Activated T-cell treated with anti-CD3 and anti-CD28 coated beads, Interleukin-2, amount 50 U/mL, for 72 hours (primary cell): ENCODE results near the gene ATOH8. TPM values are rescaled to one million over a fixed set of nuclear protein-coding genes. Genes with fewer than 3 reads are reported as not detected.

Experiments used
- ATAC-seq, 2 donors: fragments of 150-1000 bp; cut with Tn5 transposase; replicated peaks in 1 of 2; 2 replicates each; pipeline ENCODE4 v1.10.0; 2021; ENCODE audit warnings: moderate library complexity in 2 of 2, mild to moderate bottlenecking in 1 of 2
- DNase-seq, 2 donors: peaks; one replicate each; pipeline ENCODE4 v3.0.0; 2021 to 2022; ENCODE audit warnings: mixed read lengths in 1 of 2
- H3K27ac Mint-ChIP-seq: one replicate; pipeline ENCODE4 v1.8.0; 2022; ENCODE audit warnings: mild to moderate bottlenecking, moderate library complexity, mixed read lengths
- H3K27me3 Mint-ChIP-seq: one replicate; pipeline ENCODE4 v1.8.0; 2022; ENCODE audit warnings: low read depth, mixed read lengths
- H3K36me3 Mint-ChIP-seq, 2 donors: one replicate each; pipeline ENCODE4 v1.8.0; 2022; ENCODE audit warnings: mixed read lengths in 2 of 2, mild to moderate bottlenecking in 1 of 2; ENCODE audit not compliant: insufficient read depth in 2 of 2
- H3K4me1 Mint-ChIP-seq: one replicate; pipeline ENCODE4 v1.8.0; 2022; ENCODE audit warnings: low read depth, mixed read lengths
- H3K4me3 Mint-ChIP-seq, 2 donors: one replicate each; pipeline ENCODE4 v1.8.0; 2022; ENCODE audit warnings: mild to moderate bottlenecking in 2 of 2, mixed read lengths in 2 of 2, moderate library complexity in 2 of 2
- H3K9me3 Mint-ChIP-seq, 2 donors: one replicate each; pipeline ENCODE4 v1.8.0; 2022; ENCODE audit warnings: mixed read lengths in 2 of 2
- total RNA-seq, 2 donors: library from RNA; stranded (reverse); gene quantifications; one replicate each; pipeline ENCODE4 v1.2.3, GENCODE V29; 2022

The ATOH8 gene
- total RNA-seq, 2 donors from 2014 or later, result not detected

GRCh38 chr2:85778646-85779379 lies 25.0 kb downstream of the ATOH8 start:
- H3K27ac Mint-ChIP-seq, result no peak overlapping the region
- no peaks in the 10 kb centered on the region for H3K36me3 Mint-ChIP-seq

GRCh38 chr2:85779641-85780315 lies 26.0 kb downstream of the ATOH8 start:
- DNase-seq, result no peak
- Mint-ChIP-seq H3K27me3 (peaks cover 1% of the 10 kb centered on the region), H3K27ac (no peak overlapping the region), H3K4me1 (no peaks in the 10 kb centered on the region), H3K36me3 (no peaks in the 10 kb centered on the region), H3K9me3 (no peaks in the 10 kb centered on the region), H3K4me3 (no peak overlapping the region)
- ATAC-seq, result no peak

More at GRCh38 chr2:85778646-85779379, 25.0 kb downstream of the ATOH8 start:
- no peaks in the 10 kb centered on the region for H3K27me3 Mint-ChIP-seq
- no peak overlapping the region for H3K4me3 Mint-ChIP-seq
- H3K9me3 Mint-ChIP-seq, result no peaks in the 10 kb centered on the region
- ATAC-seq (no peak), DNase-seq (no peak)
- H3K4me1 Mint-ChIP-seq, result no peaks in the 10 kb centered on the region

GRCh38 chr2:85780316-85781012 lies 26.7 kb downstream of the ATOH8 start:
- peaks cover 6% of the 10 kb centered on the region for H3K4me1 Mint-ChIP-seq
- H3K27me3 Mint-ChIP-seq, result peaks cover 8% of the 10 kb centered on the region
- DNase-seq (no peak), ATAC-seq (no peak)
- H3K9me3 Mint-ChIP-seq, result no peaks in the 10 kb centered on the region
- H3K27ac Mint-ChIP-seq, result no peak overlapping the region
- no peaks in the 10 kb centered on the region for H3K36me3 Mint-ChIP-seq
- H3K4me3 Mint-ChIP-seq, result no peak overlapping the region

- Mint-ChIP-seq H3K9me3 (no peaks in the 10 kb centered on the region), H3K4me3 (no peak overlapping the region), H3K27me3 (peaks cover 13% of the 10 kb centered on the region), H3K27ac (no peak overlapping the region), H3K4me1 (peaks cover 7% of the 10 kb centered on the region), H3K36me3 (no peaks in the 10 kb centered on the region)
- no peak for DNase-seq
- no peak for ATAC-seq
Measured at GRCh38 chr2:85781013-85781332, 27.2 kb downstream of the ATOH8 start.

GRCh38 chr2:85783796-85784195 lies 30.0 kb downstream of the ATOH8 start:
- DNase-seq (no peak), ATAC-seq (no peak)
- Mint-ChIP-seq H3K27me3 (peaks cover 13% of the 10 kb centered on the region), H3K36me3 (no peaks in the 10 kb centered on the region), H3K27ac (no peak overlapping the region), H3K4me3 (no peak overlapping the region), H3K4me1 (peaks cover 7% of the 10 kb centered on the region), H3K9me3 (no peaks in the 10 kb centered on the region)

GRCh38 chr2:85784474-85784986 lies 30.7 kb downstream of the ATOH8 start:
- H3K27me3 Mint-ChIP-seq, result peaks cover 13% of the 10 kb centered on the region
- H3K4me3 Mint-ChIP-seq, result no peak overlapping the region
- H3K27ac Mint-ChIP-seq, result no peak overlapping the region
- no peaks in the 10 kb centered on the region for H3K36me3 Mint-ChIP-seq
- H3K4me1 Mint-ChIP-seq, result peaks cover 7% of the 10 kb centered on the region
- ATAC-seq, result no peak
- no peaks in the 10 kb centered on the region for H3K9me3 Mint-ChIP-seq
- no peak for DNase-seq

- H3K4me3 Mint-ChIP-seq, result no peak overlapping the region
- DNase-seq, result peak in 1 of 2 donors; percentile 6
- H3K27me3 Mint-ChIP-seq, result peaks cover 13% of the 10 kb centered on the region
- H3K36me3 Mint-ChIP-seq, result no peaks in the 10 kb centered on the region
- peak; percentile 47 to 52 for ATAC-seq
- no peak overlapping the region for H3K27ac Mint-ChIP-seq
- H3K4me1 Mint-ChIP-seq, result peaks cover 7% of the 10 kb centered on the region
- H3K9me3 Mint-ChIP-seq, result no peaks in the 10 kb centered on the region
Measured at GRCh38 chr2:85785027-85785822, 31.4 kb downstream of the ATOH8 start.

GRCh38 chr2:85785871-85786270 lies 32.1 kb downstream of the ATOH8 start:
- H3K4me1 Mint-ChIP-seq, result peaks cover 7% of the 10 kb centered on the region
- ATAC-seq (no peak), DNase-seq (no peak)
- no peaks in the 10 kb centered on the region for H3K36me3 Mint-ChIP-seq
- H3K9me3 Mint-ChIP-seq, result no peaks in the 10 kb centered on the region
- H3K27me3 Mint-ChIP-seq, result peaks cover 13% of the 10 kb centered on the region
- no peak overlapping the region for H3K27ac Mint-ChIP-seq
- H3K4me3 Mint-ChIP-seq, result no peak overlapping the region

GRCh38 chr2:85786444-85786843 lies 32.7 kb downstream of the ATOH8 start:
- H3K27me3 Mint-ChIP-seq, result peaks cover 13% of the 10 kb centered on the region
- DNase-seq, result no peak
- no peak overlapping the region for H3K27ac Mint-ChIP-seq
- no peaks in the 10 kb centered on the region for H3K36me3 Mint-ChIP-seq
- H3K4me3 Mint-ChIP-seq, result no peak overlapping the region
- H3K9me3 Mint-ChIP-seq, result no peaks in the 10 kb centered on the region
- ATAC-seq, result no peak
- H3K4me1 Mint-ChIP-seq, result peaks cover 7% of the 10 kb centered on the region

GRCh38 chr2:85786865-85787264 lies 33.1 kb downstream of the ATOH8 start:
- H3K27me3 Mint-ChIP-seq, result peaks cover 13% of the 10 kb centered on the region
- no peak overlapping the region for H3K27ac Mint-ChIP-seq
- peaks cover 7% of the 10 kb centered on the region for H3K4me1 Mint-ChIP-seq
- no peak overlapping the region for H3K4me3 Mint-ChIP-seq
- H3K36me3 Mint-ChIP-seq, result no peaks in the 10 kb centered on the region
- DNase-seq (no peak), ATAC-seq (no peak)
- no peaks in the 10 kb centered on the region for H3K9me3 Mint-ChIP-seq

GRCh38 chr2:85787282-85787980 lies 33.6 kb downstream of the ATOH8 start:
- ATAC-seq (no peak), DNase-seq (no peak)
- Mint-ChIP-seq H3K4me3 (no peak overlapping the region), H3K27me3 (peaks cover 13% of the 10 kb centered on the region), H3K4me1 (peaks cover 7% of the 10 kb centered on the region), H3K36me3 (no peaks in the 10 kb centered on the region), H3K9me3 (no peaks in the 10 kb centered on the region), H3K27ac (no peak overlapping the region)

- Mint-ChIP-seq H3K36me3 (no peaks in the 10 kb centered on the region), H3K9me3 (no peaks in the 10 kb centered on the region), H3K27me3 (peaks cover 13% of the 10 kb centered on the region), H3K4me1 (peaks cover 7% of the 10 kb centered on the region), H3K4me3 (no peak overlapping the region), H3K27ac (no peak overlapping the region)
- DNase-seq (no peak), ATAC-seq (no peak)
Measured at GRCh38 chr2:85787981-85788340, 34.2 kb downstream of the ATOH8 start.
